Measurements from ENCODE around the gene TM4SF5. TPM values are rescaled to one million over a fixed set of nuclear protein-coding genes. Genes with fewer than 3 reads are reported as not detected.

TM4SF5 gene
- total and polyA plus RNA-seq, 9 donors = 0.31 to 0.83 TPM; not detected in 7

GRCh38 chr17:4741544-4741943, 30.1 kb upstream of the TM4SF5 start:
- H3K27ac ChIP-seq = no peak overlapping the region
- no peak for DNase-seq
- WGBS, 3 donors = 94 to 98% (median 95%) methylated on average over 8 of the region's 8 CpGs
- H3K4me1 ChIP-seq (ENCODE audit: insufficient read depth) = peaks cover 5% of the 10 kb centered on the region
- no peaks in the 10 kb centered on the region for H3K36me3 ChIP-seq
- no peaks in the 10 kb centered on the region for H3K27me3 ChIP-seq
- no peak overlapping the region for H3K4me3 ChIP-seq
- intact Hi-C loops (cut with DNase I) = no loop called here
- H3K9me3 ChIP-seq = no peaks in the 10 kb centered on the region
- TF ChIP-seq CTCF (IDR thresholded peaks at IDR 0.05) (no peak), POLR2A (IDR thresholded peaks at IDR 0.05) (no peak), EP300 (IDR thresholded peaks at IDR 0.05) (no peak)

GRCh38 chr17:4742133-4742532, 29.6 kb upstream of the TM4SF5 start:
- WGBS, 3 donors = 90 to 92% (median 90%) methylated on average over 9 of the region's 9 CpGs

DNA sequence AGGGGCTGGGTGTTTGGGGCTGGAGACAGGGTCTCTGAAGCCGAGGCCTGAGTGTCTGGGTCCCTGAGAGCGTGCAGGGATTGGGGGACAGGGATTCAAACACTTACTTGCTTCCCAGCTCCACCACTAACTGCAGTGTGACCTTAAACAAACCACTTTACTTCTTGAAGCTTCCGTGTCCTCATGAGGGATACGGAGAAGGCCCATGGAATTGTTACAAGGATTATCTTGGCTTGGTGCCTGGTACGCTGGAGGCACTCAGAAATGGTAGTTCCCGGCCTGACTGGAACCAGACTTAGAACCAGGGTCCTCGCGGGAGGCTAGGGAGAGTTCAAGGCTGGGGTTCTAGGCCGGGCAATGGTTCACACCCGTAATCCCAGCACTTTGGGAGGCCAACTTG, 29.1 kb upstream of the TM4SF5 start:
- Histone ChIP-seq H3K4me1 (ENCODE audit: insufficient read depth) (peaks cover 5% of the 10 kb centered on the region), H3K9me3 (no peaks in the 10 kb centered on the region), H3K4me3 (no peak overlapping the region), H3K36me3 (no peaks in the 10 kb centered on the region), H3K27me3 (no peaks in the 10 kb centered on the region), H3K27ac (no peak overlapping the region)
- DNase-seq = no peak
- TF ChIP-seq EP300 (IDR thresholded peaks at IDR 0.05) (no peak), POLR2A (IDR thresholded peaks at IDR 0.05) (no peak), CTCF (IDR thresholded peaks at IDR 0.05) (no peak)
- 78 to 86% (median 84%) methylated on average over 9 to 10 of the region's 10 CpGs for WGBS, 3 donors
- intact Hi-C loops (cut with DNase I) = no loop called here

More at GRCh38 chr17:4742133-4742532, 29.6 kb upstream of the TM4SF5 start:
- Histone ChIP-seq H3K27ac (no peak overlapping the region), H3K9me3 (no peaks in the 10 kb centered on the region), H3K4me1 (ENCODE audit: insufficient read depth) (peaks cover 5% of the 10 kb centered on the region), H3K27me3 (no peaks in the 10 kb centered on the region), H3K36me3 (no peaks in the 10 kb centered on the region), H3K4me3 (no peak overlapping the region)
- TF ChIP-seq POLR2A (IDR thresholded peaks at IDR 0.05) = no peak
- TF ChIP-seq CTCF (IDR thresholded peaks at IDR 0.05) = no peak
- no peak for TF ChIP-seq EP300 (IDR thresholded peaks at IDR 0.05)
- intact Hi-C loops (cut with DNase I) = no loop called here
- DNase-seq = no peak

DNA sequence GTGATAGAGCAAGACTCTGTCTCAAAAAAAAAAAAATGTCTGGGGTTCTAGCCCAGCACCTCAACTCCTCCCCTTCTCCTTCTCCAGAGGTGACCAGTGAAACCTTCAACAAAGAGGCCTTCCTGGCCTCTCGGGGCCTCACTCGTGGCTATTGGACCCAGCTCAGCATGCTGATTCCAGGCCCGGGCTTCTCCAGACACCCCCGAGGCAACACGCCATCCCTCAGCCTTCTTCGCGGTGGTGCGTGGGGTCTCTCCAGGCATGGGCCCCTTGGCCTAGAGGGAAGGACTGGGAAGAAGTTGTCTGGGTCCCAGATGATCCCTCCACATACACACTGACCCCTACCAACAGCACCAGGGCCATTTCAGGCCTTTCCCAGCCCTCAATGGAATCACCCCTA, 28.5 kb upstream of the TM4SF5 start:
- H3K9me3 ChIP-seq = no peaks in the 10 kb centered on the region
- H3K36me3 ChIP-seq = no peaks in the 10 kb centered on the region
- no peak overlapping the region for H3K27ac ChIP-seq
- TF ChIP-seq POLR2A (IDR thresholded peaks at IDR 0.05) (no peak), CTCF (IDR thresholded peaks at IDR 0.05) (no peak), EP300 (IDR thresholded peaks at IDR 0.05) (no peak)
- WGBS, 3 donors = 91 to 96% (median 94%) methylated on average over 8 of the region's 8 CpGs
- H3K4me1 ChIP-seq (ENCODE audit: insufficient read depth) = peaks cover 5% of the 10 kb centered on the region
- DNase-seq = no peak
- no peak overlapping the region for H3K4me3 ChIP-seq
- intact Hi-C loops (cut with DNase I) = no loop called here
- no peaks in the 10 kb centered on the region for H3K27me3 ChIP-seq
